Stimulated activated CD8-positive, alpha-beta memory T cell treated with anti-CD3 and anti-CD28 coated beads, Interleukin-7, amount 100 ng/mL, for 24 hours (primary cell): ENCODE results near the gene MRPL21.
"Not testable (repeated sequence)": the region's sequence is repeated elsewhere in the genome, so short reads cannot be mapped to it uniquely, and the experiment has no call there.

Source experiments
- DNase-seq: peaks from one replicate; pipeline ENCODE4 v3.0.0-alpha.2; 2020; ENCODE audit warnings: low read depth

The MRPL21 gene

GRCh38 chr11:68868221-68868835 is 35.3 kb downstream of the MRPL21 start:
- no peak for DNase-seq

DNA sequence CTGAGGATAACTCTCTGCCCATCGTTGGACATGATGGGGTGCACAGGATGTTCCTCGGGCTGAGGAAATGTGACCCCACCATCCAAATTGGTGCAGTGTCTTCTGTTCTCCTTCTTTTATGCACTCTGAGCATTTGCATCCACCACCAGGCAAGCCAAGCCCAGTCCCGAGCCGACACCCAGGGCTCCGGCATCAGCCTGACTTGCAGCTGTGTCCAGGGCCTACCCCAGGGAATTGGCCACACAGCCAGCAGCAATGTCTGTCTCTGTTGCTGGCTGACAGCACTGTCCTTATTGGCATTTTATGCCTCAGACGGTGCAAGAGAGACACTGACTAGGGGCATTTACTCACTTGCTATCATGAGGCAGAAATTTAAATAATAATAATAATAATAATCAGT is 36.6 kb downstream of the MRPL21 start:
- DNase-seq = no peak

DNA sequence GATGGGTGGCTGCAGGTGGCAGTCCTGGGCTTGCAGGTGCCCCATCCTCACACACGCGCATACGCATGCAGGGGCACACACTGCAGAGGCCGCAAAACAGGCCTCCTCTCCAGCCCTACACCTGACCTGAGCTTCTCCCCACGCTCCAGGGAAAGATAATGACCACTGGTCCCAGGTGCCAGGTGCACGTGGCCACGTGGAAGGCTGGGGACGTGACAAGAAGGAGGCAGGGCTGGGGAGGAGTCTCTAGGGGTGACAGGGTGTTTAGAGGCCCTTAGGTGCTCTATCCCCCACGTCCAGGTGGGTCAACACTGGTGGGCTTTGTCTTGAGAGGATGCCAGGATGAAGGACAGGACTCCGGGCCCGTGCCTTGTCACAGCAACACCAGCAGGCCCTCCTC is 38.4 kb downstream of the MRPL21 start:
- no peak for DNase-seq

DNA sequence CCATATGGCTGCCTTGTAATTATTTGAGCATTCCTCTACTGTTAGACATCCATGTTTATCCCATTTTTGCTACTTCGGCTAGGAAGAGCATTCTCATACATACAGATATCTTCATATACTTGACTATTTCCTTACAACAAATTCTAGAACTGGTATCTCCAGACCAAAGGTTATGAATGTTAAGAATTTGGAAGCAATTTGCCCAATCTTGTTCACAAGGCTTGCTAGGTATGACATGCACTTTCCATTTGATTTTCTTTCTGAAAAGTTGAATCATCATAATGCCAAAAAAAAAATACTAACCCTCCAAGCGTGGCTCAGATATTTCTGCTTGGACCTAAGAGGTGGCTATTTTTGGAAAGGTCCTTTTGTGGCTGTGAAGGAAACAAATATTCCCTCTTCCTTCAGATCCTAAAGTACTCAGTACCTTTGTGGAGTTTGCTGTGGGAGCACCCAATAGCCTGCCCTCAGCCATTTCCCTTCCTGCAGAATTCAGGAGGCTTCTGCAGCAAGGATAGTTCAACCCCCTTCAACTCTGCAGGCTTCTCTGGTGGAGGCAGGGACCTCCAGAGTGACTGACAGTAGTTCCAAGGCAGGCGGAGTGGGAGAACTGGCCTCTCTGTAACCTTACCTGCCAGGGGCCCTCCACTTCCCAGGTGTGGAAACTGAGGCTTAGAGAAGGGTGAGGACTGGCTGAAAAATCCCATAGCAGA is 39.9 kb downstream of the MRPL21 start:
- DNase-seq = no peak

DNA sequence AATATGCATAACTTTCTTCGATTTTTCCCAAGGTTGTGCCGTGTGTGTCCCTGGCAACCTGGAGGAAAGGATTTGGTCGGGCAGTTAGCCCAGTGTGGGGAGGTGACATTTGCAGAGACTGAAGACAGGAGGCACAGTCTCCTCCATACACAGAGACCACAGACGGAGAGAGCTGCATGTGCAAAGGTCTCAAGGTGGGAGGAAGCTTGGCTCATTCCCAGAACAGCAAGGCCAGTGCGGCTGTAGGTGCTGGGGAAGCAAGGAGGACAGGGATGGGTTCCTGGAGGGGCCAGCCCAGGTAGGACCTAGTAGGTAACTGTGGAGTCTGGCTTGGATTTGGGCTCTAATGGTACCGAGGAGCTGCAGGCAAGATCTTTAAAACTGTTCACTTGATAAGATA is 41.2 kb downstream of the MRPL21 start:
- no peak for DNase-seq

DNA sequence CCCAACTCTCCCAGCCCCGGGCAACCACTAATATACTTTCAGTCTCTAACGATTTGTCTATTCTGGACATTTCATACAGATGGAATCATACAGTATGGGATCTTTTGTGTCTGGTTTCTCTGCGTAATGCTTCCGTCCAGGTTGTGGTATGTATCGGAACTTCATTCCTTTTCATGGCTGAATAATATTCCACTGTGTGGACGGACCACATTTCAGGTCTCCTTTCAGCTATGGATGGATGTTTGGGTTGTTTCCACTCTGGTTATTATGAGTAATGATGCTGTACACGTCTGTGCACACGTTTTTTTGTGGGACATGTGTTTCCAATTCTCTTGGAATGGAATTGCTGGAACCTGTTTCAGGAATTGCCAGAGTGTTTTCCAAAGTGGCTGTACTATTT is 44.5 kb downstream of the MRPL21 start:
- no peak for DNase-seq

DNA sequence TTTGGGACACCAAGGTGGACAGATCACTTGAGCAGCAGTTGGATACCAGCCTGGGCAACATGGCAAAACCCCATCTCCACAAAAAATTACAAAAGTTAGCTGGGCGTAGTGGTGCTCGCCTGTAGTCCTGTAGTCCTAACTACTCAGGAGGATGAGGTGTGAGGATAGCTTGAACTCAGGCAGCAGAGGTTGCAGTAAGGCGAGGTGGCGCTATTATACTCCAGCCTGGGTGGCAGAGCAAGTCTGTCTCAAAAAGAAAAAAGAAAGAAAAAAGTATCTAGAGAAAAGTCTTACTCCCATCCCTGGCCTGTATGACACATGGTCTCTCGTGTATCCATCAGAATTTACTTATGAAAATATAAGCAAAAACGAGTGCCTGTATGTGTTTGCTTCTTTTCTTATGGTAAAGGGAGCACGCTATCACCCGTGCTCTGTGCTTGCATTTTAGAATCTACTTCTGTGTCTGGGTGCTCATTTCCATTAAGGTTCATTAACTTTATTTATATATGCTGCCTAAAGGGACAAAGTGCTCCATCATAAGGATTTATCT is 46.5 kb downstream of the MRPL21 start:
- no peak for DNase-seq

DNA sequence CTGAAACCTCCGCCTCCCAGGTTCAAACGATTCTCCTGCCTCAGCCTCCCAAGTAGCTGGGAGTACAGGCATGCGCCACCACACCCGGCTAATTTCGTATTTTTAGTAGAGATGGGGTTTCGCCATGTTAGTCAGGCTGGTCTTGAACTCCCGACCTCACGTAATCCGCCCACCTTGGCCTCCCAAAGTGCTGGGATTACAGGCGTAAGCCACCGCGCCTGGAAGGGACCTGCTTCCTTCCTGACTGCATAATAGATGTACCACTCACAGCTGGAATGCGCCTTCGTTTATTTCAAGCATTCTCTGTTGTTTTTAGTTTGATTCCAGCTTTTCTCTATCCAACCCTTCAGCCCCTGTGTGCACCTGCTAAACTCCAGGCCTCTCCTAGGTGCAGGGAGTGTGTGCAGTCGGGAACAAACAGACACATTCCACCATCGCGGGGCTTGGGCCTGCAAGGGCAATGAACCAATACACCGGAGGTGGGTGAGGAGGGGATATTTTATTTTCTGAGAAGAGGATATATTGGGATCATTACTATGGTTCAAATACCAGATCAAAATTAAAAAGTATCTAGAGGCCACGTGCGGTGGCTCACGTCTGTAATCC is 47.1 kb downstream of the MRPL21 start:
- not testable (repeated sequence) for DNase-seq

GRCh38 chr11:68855205-68855981 is 48.2 kb downstream of the MRPL21 start:
- DNase-seq = no peak

GRCh38 chr11:68854273-68854958 is 49.2 kb downstream of the MRPL21 start:
- no peak for DNase-seq

- DNase-seq = no peak
Measured at GRCh38 chr11:68852628-68853027, 51.0 kb downstream of the MRPL21 start.

DNA sequence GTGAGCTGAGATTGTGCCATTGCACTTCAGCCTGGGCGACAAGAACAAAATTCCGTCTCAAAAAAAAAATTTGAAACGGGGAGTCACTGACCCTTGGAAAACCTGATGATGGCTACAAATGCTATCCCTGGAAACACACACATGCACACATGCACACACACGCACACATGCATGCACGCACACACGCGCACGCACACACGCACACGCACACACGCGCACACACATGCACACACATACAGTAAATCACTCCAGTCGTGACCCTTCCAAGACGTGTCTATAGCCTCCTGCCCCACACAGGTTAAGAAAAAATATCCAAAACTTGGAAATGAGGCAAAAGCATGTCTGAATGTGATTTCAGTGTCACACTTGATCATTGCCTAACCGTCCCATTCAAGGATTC is 55.2 kb downstream of the MRPL21 start:
- no peak for DNase-seq

DNA sequence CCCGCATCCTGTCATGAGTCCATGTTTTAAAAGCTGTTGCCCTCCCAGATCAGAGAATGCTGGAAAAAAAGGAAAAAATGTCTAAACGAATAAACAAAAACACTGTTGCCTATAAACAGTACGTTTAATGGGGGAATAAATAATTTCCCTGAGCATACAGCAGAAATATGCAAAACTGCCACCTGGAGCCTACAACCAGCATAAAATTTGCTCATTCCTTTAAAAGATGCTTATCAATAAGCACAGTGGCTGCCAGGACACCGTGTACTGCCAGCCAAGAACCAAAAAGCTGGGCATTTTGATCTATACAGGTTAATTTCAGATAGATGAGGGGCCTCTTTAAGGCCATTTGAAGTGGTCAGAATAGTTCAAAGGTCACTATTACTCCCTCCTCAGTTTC is 56.2 kb downstream of the MRPL21 start:
- DNase-seq = no peak

DNA sequence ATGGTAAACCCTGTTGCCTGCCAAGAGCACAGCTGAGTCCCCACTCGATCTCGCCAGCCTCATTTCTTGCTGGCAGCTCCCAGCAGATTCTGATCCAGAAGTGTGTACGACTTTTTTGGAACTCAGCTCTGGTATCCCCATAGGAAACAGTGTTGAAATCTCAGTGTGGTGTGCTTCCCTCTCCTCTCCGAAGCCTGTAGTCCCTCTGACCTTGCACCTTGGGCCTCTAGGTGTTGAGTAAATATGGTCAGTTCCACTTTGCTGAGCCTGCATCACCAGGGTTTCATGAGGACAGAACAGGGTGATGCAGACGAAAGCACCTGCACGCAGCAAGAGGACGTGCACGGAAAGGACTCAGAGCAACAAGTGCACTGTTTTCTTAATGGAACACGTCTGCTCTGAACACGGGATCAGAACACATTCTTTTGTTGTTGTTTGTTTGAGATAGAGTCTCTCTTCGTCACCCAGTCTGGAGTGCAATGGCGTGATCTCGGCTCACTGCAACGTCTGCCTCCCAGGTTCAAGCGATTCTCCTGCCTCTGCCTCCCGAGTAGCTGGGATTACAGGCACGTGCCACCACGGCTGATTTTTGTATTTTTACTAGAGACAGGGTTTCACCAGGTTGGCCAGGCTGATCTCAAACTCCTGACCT is 58.2 kb downstream of the MRPL21 start:
- no peak for DNase-seq

DNA sequence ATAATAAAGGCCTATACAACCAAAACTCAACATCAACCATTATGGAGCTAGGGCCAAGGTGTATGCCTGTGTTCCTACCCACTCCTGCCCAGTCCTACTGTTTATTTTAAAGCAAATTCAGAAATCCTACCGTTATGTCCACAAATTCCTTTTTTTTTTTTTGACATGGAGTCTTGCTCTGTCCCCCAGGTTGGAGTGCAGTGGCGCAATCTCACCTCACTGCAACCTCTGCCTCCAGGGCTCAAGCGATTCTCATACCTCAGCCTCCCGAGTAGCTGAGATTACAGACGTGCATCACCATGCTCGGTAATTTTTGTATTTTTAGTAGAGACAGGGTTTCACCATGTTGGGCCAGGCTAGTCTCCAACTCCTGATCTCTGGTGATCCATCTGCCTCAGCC is 58.8 kb downstream of the MRPL21 start:
- no peak for DNase-seq

- DNase-seq = no peak
Measured at GRCh38 chr11:68844376-68844775, 59.3 kb downstream of the MRPL21 start.

GRCh38 chr11:68843703-68844312 is 59.8 kb downstream of the MRPL21 start:
- no peak for DNase-seq

GRCh38 chr11:68843052-68843561 is 60.5 kb downstream of the MRPL21 start:
- DNase-seq = no peak

- DNase-seq = no peak
Measured at GRCh38 chr11:68842427-68843051, 61.1 kb downstream of the MRPL21 start.

DNA sequence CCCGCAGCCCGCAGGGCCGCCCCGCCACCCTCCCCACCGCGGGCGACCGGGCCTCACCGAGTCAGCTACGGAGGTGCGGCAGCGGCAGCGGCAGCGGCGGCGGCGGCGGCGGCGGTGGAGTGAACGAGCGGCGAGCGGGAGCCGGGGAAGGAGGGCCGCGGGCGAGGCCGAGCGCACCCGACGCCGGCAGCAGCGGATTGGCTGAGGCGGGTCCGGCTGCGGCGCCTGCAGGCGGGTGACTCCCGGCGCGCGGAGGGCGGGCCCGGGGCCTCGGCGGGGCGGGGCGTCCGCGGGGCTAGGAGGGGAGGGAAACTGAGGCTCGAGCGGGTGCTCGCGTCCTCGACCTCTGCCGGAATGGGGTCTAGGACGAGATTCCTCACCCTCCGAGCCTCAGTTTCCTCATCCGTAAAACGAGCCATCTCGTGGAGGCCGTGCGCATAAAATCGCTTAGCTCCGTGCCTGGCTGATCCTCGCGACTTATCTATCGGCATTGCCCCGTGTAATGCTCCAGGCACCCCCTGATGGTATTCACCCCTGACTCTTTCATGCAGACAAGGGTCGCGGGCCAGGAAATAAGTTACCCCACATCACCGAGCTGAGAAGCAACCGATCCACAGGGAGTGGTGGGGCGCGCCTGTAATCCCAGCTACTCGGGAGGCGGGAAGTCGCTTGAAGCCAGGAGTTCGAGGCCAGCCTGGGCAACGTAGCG is 61.8 kb downstream of the MRPL21 start, which contains the start of gene CPT1A:
CPT1A (minus strand) TSS at position 199 of the 709 bp plus-strand sequence. CDS start 26,442 bp downstream, outside the sequence.
- DNase-seq = no peak
